HepG2 (cell line): Measurements from ENCODE around the gene TMX4. TPM values are rescaled to one million over a fixed set of nuclear protein-coding genes. Genes with fewer than 3 reads are reported as not detected.

Experiments
- ELF1 ChIP-seq: sonication (generic); formaldehyde crosslinking; IDR thresholded peaks from 2 replicates; pipeline ENCODE4 v1.4.0; 2020; ENCODE audit warnings: missing genetic modification reagents
- GABPB1 ChIP-seq: IDR thresholded peaks from 2 replicates; pipeline ENCODE4 v1.6.1; 2016; ENCODE audit warnings: mild to moderate bottlenecking, missing genetic modification reagents, moderate library complexity, missing compliant biosample characterization
- GATAD1 ChIP-seq: IDR thresholded peaks from 2 replicates; pipeline ENCODE4 v1.6.1; 2016; ENCODE audit warnings: missing genetic modification reagents, missing compliant biosample characterization
- GATAD2A ChIP-seq: IDR thresholded peaks from 2 replicates; pipeline ENCODE4 v1.6.1; 2016
- GTF3A ChIP-seq: sonication (generic); formaldehyde crosslinking; conservative IDR thresholded peaks from 2 replicates; pipeline ENCODE4 v1.4.0; 2020; ENCODE audit warnings: mild to moderate bottlenecking, missing genetic modification reagents
- HOXA5 ChIP-seq: sonication (generic); formaldehyde crosslinking; IDR thresholded peaks from 2 replicates; pipeline ENCODE4 v1.4.0; 2020; ENCODE audit warnings: missing genetic modification reagents
- NFATC3 ChIP-seq: sonication (generic); formaldehyde crosslinking; IDR thresholded peaks from 2 replicates; pipeline ENCODE4 v1.5.1; 2020; ENCODE audit warnings: mild to moderate bottlenecking, missing genetic modification reagents
- NFE2 ChIP-seq: sonication (generic); formaldehyde crosslinking; IDR thresholded peaks from 2 replicates; pipeline ENCODE4 v1.4.0; 2020; ENCODE audit warnings: missing genetic modification reagents
- NR2C2 ChIP-seq: sonication (generic); formaldehyde crosslinking; IDR thresholded peaks from 2 replicates; pipeline ENCODE4 v1.4.0; 2020; ENCODE audit warnings: missing genetic modification reagents, mild to moderate bottlenecking, moderate library complexity, borderline replicate concordance
- RFXAP ChIP-seq: sonication (generic); formaldehyde crosslinking; IDR thresholded peaks from 2 replicates; pipeline ENCODE4 v1.4.0; 2020; ENCODE audit warnings: missing genetic modification reagents, borderline replicate concordance
- SIN3B ChIP-seq: fragments of 150-350 bp; IDR thresholded peaks from 2 replicates; pipeline ENCODE4 v1.6.1; 2014; ENCODE audit warnings: low read length
- SMAD9 ChIP-seq: sonication (generic); formaldehyde crosslinking; IDR thresholded peaks from 2 replicates; pipeline ENCODE4 v1.5.1; 2020; ENCODE audit warnings: mild to moderate bottlenecking, missing genetic modification reagents
- SP1 ChIP-seq, 2 experiments: fragments of 450-650 bp in 1 of 2; sonication (generic) in 1 of 2; formaldehyde crosslinking in 1 of 2; IDR thresholded peaks; 2 replicates each; pipeline versions ENCODE4 v1.4.0 to v1.6.1; 2016 to 2020; ENCODE audit warnings: missing genetic modification reagents in 1 of 2
- TAF15 ChIP-seq: fragments of 200-400 bp; formaldehyde crosslinking; IDR thresholded peaks from one replicate; pipeline ENCODE4 v1.6.1; 2018; ENCODE audit warnings: mild to moderate bottlenecking, low read depth, low read length; ENCODE audit not compliant: poor library complexity, severe bottlenecking
- TFAP4 ChIP-seq: sonication (generic); IDR thresholded peaks from 2 replicates; pipeline ENCODE4 v1.6.1; 2016; ENCODE audit warnings: low read depth, borderline replicate concordance
- THAP11 ChIP-seq: IDR thresholded peaks from 2 replicates; pipeline ENCODE4 v1.6.1; 2016; ENCODE audit warnings: missing biosample characterization, missing genetic modification reagents
- TOE1 ChIP-seq: sonication (generic); formaldehyde crosslinking; IDR thresholded peaks from 2 replicates; pipeline ENCODE4 v1.4.0; 2020; ENCODE audit warnings: mild to moderate bottlenecking, missing genetic modification reagents
- XRCC5 ChIP-seq: fragments of 200-400 bp; formaldehyde crosslinking; optimal IDR thresholded peaks from 2 replicates; pipeline ENCODE3; 2017; ENCODE audit warnings: mild to moderate bottlenecking, low read length
- ZFAT ChIP-seq: sonication (generic); formaldehyde crosslinking; conservative IDR thresholded peaks from 2 replicates; pipeline ENCODE4 v1.8.1; 2023; ENCODE audit warnings: missing genetic modification reagents, inconsistent platforms
- ZNF329 ChIP-seq: sonication (generic); formaldehyde crosslinking; IDR thresholded peaks from 2 replicates; pipeline ENCODE4 v1.9.0; 2021; ENCODE audit warnings: low read depth, mild to moderate bottlenecking, missing genetic modification reagents
- ZNF441 ChIP-seq: sonication (generic); formaldehyde crosslinking; IDR thresholded peaks from 2 replicates; pipeline ENCODE4 v1.7.0; 2021; ENCODE audit warnings: missing genetic modification reagents, borderline replicate concordance
- ZNF557 ChIP-seq: sonication (generic); formaldehyde crosslinking; IDR thresholded peaks from 2 replicates; pipeline ENCODE4 v1.4.0; 2020; ENCODE audit warnings: missing genetic modification reagents
- ZNF772 ChIP-seq: sonication (generic); formaldehyde crosslinking; IDR thresholded peaks from 2 replicates; pipeline ENCODE4 v1.5.0; 2020; ENCODE audit warnings: mild to moderate bottlenecking, missing genetic modification reagents
- polyA plus RNA-seq, 8 experiments: library from polyadenylated mRNA; depleted of rRNA in 3 of 8; stranded (reverse) in 7 of 8; unstranded in 1 of 8; fragments of >200 nt; fragmentation: Illumina TruSeq in 4 of 8; extraction: Trizol in 4 of 8; gene quantifications; 2 replicates each; pipeline versions ENCODE4 v1.2.1 to v1.2.3, GENCODE V29; 2011 to 2016; ENCODE audit warnings: low read depth in 4 of 8, missing spikeins in 1 of 8, mixed read lengths in 1 of 8; ENCODE audit not compliant: insufficient read depth in 1 of 8
- total RNA-seq, 5 experiments: library from RNA; depleted of rRNA; stranded (reverse); fragments of >200 nt; fragmentation: Illumina TruSeq; extraction: Trizol; gene quantifications; 2 replicates each; pipeline ENCODE4 v1.2.3, GENCODE V29; 2016; ENCODE audit warnings: low read depth in 1 of 5
- TF ChIP-seq, protein P1 (sequence below): sonication (generic); formaldehyde crosslinking; IDR thresholded peaks from 2 replicates; pipeline ENCODE4 v1.8.0; 2022; ENCODE audit warnings: mild to moderate bottlenecking, missing genetic modification reagents
- TF ChIP-seq, protein P2 (sequence below): sonication (generic); formaldehyde crosslinking; IDR thresholded peaks from 2 replicates; pipeline ENCODE4 v1.5.0; 2020; ENCODE audit warnings: mild to moderate bottlenecking, low read depth, missing genetic modification reagents, borderline replicate concordance
- TF ChIP-seq, protein P3 (sequence below): sonication (generic); formaldehyde crosslinking; conservative IDR thresholded peaks from 2 replicates; pipeline ENCODE4 v1.4.0; 2020; ENCODE audit warnings: missing genetic modification reagents

Gene TMX4
- total and polyA plus RNA-seq, 2 of the 13 experiments (the other 11 are each of a cell fraction or from before 2014, with no cell fraction given), result 7.6 to 21.4 TPM

GRCh38 chr20:8019246-8019997 is at the start of gene TMX4 (continued):
- no peak for TF ChIP-seq SP1 (IDR thresholded peaks at IDR 0.05)
- peak; percentile 93 for TF ChIP-seq SP1 (CRISPR knock-in tag; IDR thresholded peaks at IDR 0.05)
- TF ChIP-seq TOE1 (CRISPR knock-in tag), result peak; percentile 25
- TF ChIP-seq, protein P1, sequence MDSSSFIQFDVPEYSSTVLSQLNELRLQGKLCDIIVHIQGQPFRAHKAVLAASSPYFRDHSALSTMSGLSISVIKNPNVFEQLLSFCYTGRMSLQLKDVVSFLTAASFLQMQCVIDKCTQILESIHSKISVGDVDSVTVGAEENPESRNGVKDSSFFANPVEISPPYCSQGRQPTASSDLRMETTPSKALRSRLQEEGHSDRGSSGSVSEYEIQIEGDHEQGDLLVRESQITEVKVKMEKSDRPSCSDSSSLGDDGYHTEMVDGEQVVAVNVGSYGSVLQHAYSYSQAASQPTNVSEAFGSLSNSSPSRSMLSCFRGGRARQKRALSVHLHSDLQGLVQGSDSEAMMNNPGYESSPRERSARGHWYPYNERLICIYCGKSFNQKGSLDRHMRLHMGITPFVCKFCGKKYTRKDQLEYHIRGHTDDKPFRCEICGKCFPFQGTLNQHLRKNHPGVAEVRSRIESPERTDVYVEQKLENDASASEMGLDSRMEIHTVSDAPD (CRISPR knock-in tag), result no peak; the same call in 1 of the 2 replicates
- peak; percentile 58 for TF ChIP-seq THAP11 (CRISPR knock-in tag)
- no peak; the same call in 1 of the 2 replicates for TF ChIP-seq SIN3B
- 0 out of 2 replicates have a peak, but pooled peaks have one; percentile 71 for TF ChIP-seq SMAD9 (CRISPR knock-in tag)
- TF ChIP-seq GTF3A, result peak; percentile 70; the same call in 1 of the 2 replicates
- TF ChIP-seq NFE2 (CRISPR knock-in tag), result no peak
- TF ChIP-seq NFATC3 (CRISPR knock-in tag), result no peak
- peak; percentile 74 for TF ChIP-seq GATAD2A (CRISPR knock-in tag)
- TF ChIP-seq GABPB1 (CRISPR knock-in tag), result peak; percentile 77; the same call in 1 of the 2 replicates
- peak; percentile 70 for TF ChIP-seq GATAD1 (CRISPR knock-in tag)
- TF ChIP-seq RFXAP (CRISPR knock-in tag), result no peak; the same call in none of the 2 replicates
- TF ChIP-seq, protein P2, sequence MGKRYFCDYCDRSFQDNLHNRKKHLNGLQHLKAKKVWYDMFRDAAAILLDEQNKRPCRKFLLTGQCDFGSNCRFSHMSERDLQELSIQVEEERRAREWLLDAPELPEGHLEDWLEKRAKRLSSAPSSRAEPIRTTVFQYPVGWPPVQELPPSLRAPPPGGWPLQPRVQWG (CRISPR knock-in tag), result no peak
- peak; percentile 95 for TF ChIP-seq ZNF557 (CRISPR knock-in tag)
- peak; percentile 93; the same call in 1 of the 2 replicates for TF ChIP-seq ZFAT (CRISPR knock-in tag)
- peak; percentile 89; the same call in 1 of the 2 replicates for TF ChIP-seq TFAP4
- TF ChIP-seq HOXA5 (CRISPR knock-in tag), result peak; percentile 98
- TF ChIP-seq ZNF772 (CRISPR knock-in tag), result peak; percentile 83; the same call in 1 of the 2 replicates
- TF ChIP-seq ZNF329 (CRISPR knock-in tag), result peak; percentile 81
- TF ChIP-seq ZNF441, result no peak
- peak; percentile 77 for TF ChIP-seq XRCC5
- peak; percentile 17 for TF ChIP-seq TAF15
- peak; percentile 57 for TF ChIP-seq ELF1 (CRISPR knock-in tag)
- TF ChIP-seq, protein P3, sequence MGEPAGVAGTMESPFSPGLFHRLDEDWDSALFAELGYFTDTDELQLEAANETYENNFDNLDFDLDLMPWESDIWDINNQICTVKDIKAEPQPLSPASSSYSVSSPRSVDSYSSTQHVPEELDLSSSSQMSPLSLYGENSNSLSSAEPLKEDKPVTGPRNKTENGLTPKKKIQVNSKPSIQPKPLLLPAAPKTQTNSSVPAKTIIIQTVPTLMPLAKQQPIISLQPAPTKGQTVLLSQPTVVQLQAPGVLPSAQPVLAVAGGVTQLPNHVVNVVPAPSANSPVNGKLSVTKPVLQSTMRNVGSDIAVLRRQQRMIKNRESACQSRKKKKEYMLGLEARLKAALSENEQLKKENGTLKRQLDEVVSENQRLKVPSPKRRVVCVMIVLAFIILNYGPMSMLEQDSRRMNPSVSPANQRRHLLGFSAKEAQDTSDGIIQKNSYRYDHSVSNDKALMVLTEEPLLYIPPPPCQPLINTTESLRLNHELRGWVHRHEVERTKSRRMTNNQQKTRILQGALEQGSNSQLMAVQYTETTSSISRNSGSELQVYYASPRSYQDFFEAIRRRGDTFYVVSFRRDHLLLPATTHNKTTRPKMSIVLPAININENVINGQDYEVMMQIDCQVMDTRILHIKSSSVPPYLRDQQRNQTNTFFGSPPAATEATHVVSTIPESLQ (CRISPR knock-in tag), result no peak; the same call in 1 of the 2 replicates
- TF ChIP-seq NR2C2 (CRISPR knock-in tag), result peak; percentile 66
